SIG-M5 (cell line): ENCODE data around the gene TANC2.

Source experiments
- DNase-seq: peaks from one replicate; lab custom pipeline; 2025; lab: John Stamatoyannopoulos, UW

Gene TANC2

GRCh38 chr17:63001689-63002394 is 35.8 kb downstream of the TANC2 start:
- DNase-seq, result no peak

GRCh38 chr17:63002625-63003024 is 36.6 kb downstream of the TANC2 start:
- no peak for DNase-seq

GRCh38 chr17:63015824-63016223 is 49.8 kb downstream of the TANC2 start:
- no peak for DNase-seq
